DND-41 (cell line): ENCODE measurements around the gene FKRP.

Source experiments
- ATAC-seq: fragments of 200-7000 bp; cut with Tn5 transposase; 3 replicates; pipeline ENCODE4 v1.9.1; 2021; ENCODE audit warnings: low read depth; ENCODE audit not compliant: insufficient read depth
- DNase-seq: peaks from one replicate; pipeline ENCODE4 v3.0.0-alpha.2; 2020
- H2AFZ ChIP-seq: 2 replicates; pipeline ENCODE4 v1.6.0; 2012; ENCODE audit warnings: low read depth, low read length
- H3K27ac ChIP-seq: 2 replicates; pipeline ENCODE4 v1.5.1; 2012; ENCODE audit warnings: low read length, inconsistent platforms
- H3K27me3 ChIP-seq: fragments of 200-600 bp; sonication (generic); 2 replicates; pipeline ENCODE4 v1.6.0; 2012; ENCODE audit warnings: low read length, mild to moderate bottlenecking, inconsistent platforms; ENCODE audit not compliant: insufficient read depth, poor library complexity
- H3K36me3 ChIP-seq: 2 replicates; pipeline ENCODE4 v1.5.1; 2012; ENCODE audit warnings: low read length, inconsistent platforms; ENCODE audit not compliant: insufficient read depth
- H3K4me1 ChIP-seq: 2 replicates; pipeline ENCODE4 v1.5.1; 2012; ENCODE audit warnings: mild to moderate bottlenecking, low read length; ENCODE audit not compliant: insufficient read depth
- H3K4me2 ChIP-seq: 2 replicates; pipeline ENCODE4 v1.6.0; 2012; ENCODE audit warnings: mild to moderate bottlenecking, moderate library complexity, low read length, inconsistent platforms; ENCODE audit not compliant: insufficient read depth
- H3K4me3 ChIP-seq, 2 experiments: fragments of 200-600 bp in 1 of 2; shearing (Covaris generic) in 1 of 2; 2 replicates each; pipeline ENCODE4 v1.5.1; 2012 to 2016; ENCODE audit warnings: inconsistent platforms in 2 of 2, low read length in 2 of 2, mild to moderate bottlenecking in 2 of 2, low read depth in 1 of 2, moderate library complexity in 1 of 2
- H3K79me2 ChIP-seq: 2 replicates; pipeline ENCODE4 v1.6.0; 2012; ENCODE audit warnings: low read length, inconsistent platforms; ENCODE audit not compliant: insufficient read depth
- H3K9ac ChIP-seq: 2 replicates; pipeline ENCODE4 v1.6.0; 2012; ENCODE audit warnings: low read depth, mild to moderate bottlenecking, inconsistent platforms, low read length, moderate library complexity
- H3K9me3 ChIP-seq: 2 replicates; pipeline ENCODE4 v1.5.1; 2012; ENCODE audit warnings: low read length, moderate library complexity, mild to moderate bottlenecking, inconsistent platforms; ENCODE audit not compliant: insufficient read depth, severe bottlenecking
- H4K20me1 ChIP-seq: 2 replicates; pipeline ENCODE4 v1.6.0; 2012; ENCODE audit warnings: low read length; ENCODE audit not compliant: insufficient read depth
- CTCF ChIP-seq: IDR thresholded peaks from 2 replicates; pipeline ENCODE4 v1.5.1; 2012; ENCODE audit warnings: borderline replicate concordance, low read length, moderate library complexity, mild to moderate bottlenecking; ENCODE audit not compliant: poor library complexity, severe bottlenecking; ENCODE audit errors: extremely low read depth
- EZH2 ChIP-seq: IDR thresholded peaks from 3 replicates; pipeline ENCODE4 v1.6.1; 2012; ENCODE audit warnings: borderline replicate concordance, low read depth, mild to moderate bottlenecking, moderate library complexity, low read length, inconsistent platforms; ENCODE audit not compliant: severe bottlenecking

FKRP gene

GRCh38 chr19:46718934-46719622 is 26.8 kb upstream of the FKRP start:
- ATAC-seq = no peak
- peaks cover 55% of the 10 kb centered on the region for H3K36me3 ChIP-seq
- no peak for DNase-seq
- H3K4me2 ChIP-seq = peak overlapping the region; percentile 90; the same call in 1 of the 2 replicates
- H4K20me1 ChIP-seq = peaks cover 63% of the 10 kb centered on the region
- no peak overlapping the region for H3K4me3 ChIP-seq
- peak overlapping the region; percentile 41 for H3K9ac ChIP-seq
- no peak for TF ChIP-seq CTCF
- TF ChIP-seq EZH2 = no peak
- H3K27me3 ChIP-seq = no peaks in the 10 kb centered on the region
- peaks cover 30% of the 10 kb centered on the region for H3K79me2 ChIP-seq
- H2AFZ ChIP-seq = no peak overlapping the region
- H3K9me3 ChIP-seq = no peaks in the 10 kb centered on the region
- peak overlapping the region; percentile 95 for H3K27ac ChIP-seq
- H3K4me1 ChIP-seq = peaks cover 55% of the 10 kb centered on the region

- no peak overlapping the region for H3K4me2 ChIP-seq
- H3K27ac ChIP-seq = peak overlapping the region; percentile 95
- DNase-seq = no peak
- TF ChIP-seq CTCF (no peak), EZH2 (no peak)
- peaks cover 63% of the 10 kb centered on the region for H3K36me3 ChIP-seq
- no peak overlapping the region for H3K9ac ChIP-seq
- no peak for ATAC-seq
- peaks cover 70% of the 10 kb centered on the region for H4K20me1 ChIP-seq
- no peak overlapping the region for H2AFZ ChIP-seq
- no peaks in the 10 kb centered on the region for H3K27me3 ChIP-seq
- H3K4me1 ChIP-seq = peaks cover 48% of the 10 kb centered on the region
- peaks cover 25% of the 10 kb centered on the region for H3K79me2 ChIP-seq
- no peak overlapping the region for H3K4me3 ChIP-seq
- H3K9me3 ChIP-seq = no peaks in the 10 kb centered on the region
These were observed 26.0 kb upstream of the FKRP start for GRCh38 chr19:46719629-46720502.

GRCh38 chr19:46720503-46721239 is 25.2 kb upstream of the FKRP start:
- ATAC-seq = no peak
- Histone ChIP-seq H3K4me1 (peaks cover 40% of the 10 kb centered on the region), H3K79me2 (peaks cover 19% of the 10 kb centered on the region), H3K4me2 (no peak overlapping the region), H4K20me1 (peaks cover 67% of the 10 kb centered on the region), H2AFZ (no peak overlapping the region), H3K27ac (0 out of 2 replicates have a peak overlapping the region, but pooled peaks have one; percentile 11), H3K9me3 (no peaks in the 10 kb centered on the region), H3K36me3 (peaks cover 71% of the 10 kb centered on the region), H3K4me3 (no peak overlapping the region), H3K9ac (no peak overlapping the region), H3K27me3 (no peaks in the 10 kb centered on the region)
- DNase-seq = no peak
- TF ChIP-seq CTCF = no peak
- TF ChIP-seq EZH2 = no peak
